Activated T-helper 1 cell treated with Interleukin-2 at 50 U/mL for 16 hours (primary cell): ENCODE measurements around the gene CTNND2.
"Not testable (repeated sequence)": the region's sequence is repeated elsewhere in the genome, so short reads cannot be mapped to it uniquely, and the experiment has no call there.

ENCODE experiments used
- DNase-seq: peaks from one replicate; pipeline ENCODE4 v3.0.0-alpha.2; 2020; ENCODE audit warnings: low read depth

CTNND2 gene

GRCh38 chr5:11672385-11673085 lies 231.7 kb downstream of the CTNND2 start:
- DNase-seq, result no peak

GRCh38 chr5:11658376-11658775 lies 245.9 kb downstream of the CTNND2 start:
- DNase-seq, result no peak

GRCh38 chr5:11656916-11657315 lies 247.3 kb downstream of the CTNND2 start:
- DNase-seq, result no peak

- DNase-seq, result no peak
Measured at GRCh38 chr5:11655681-11656080, 248.6 kb downstream of the CTNND2 start.

GRCh38 chr5:11650936-11651335 lies 253.3 kb downstream of the CTNND2 start:
- no peak for DNase-seq

GRCh38 chr5:11646141-11646540 lies 258.1 kb downstream of the CTNND2 start:
- no peak for DNase-seq

- no peak for DNase-seq
Measured at GRCh38 chr5:11642438-11642837, 261.8 kb downstream of the CTNND2 start.

GRCh38 chr5:11640158-11640873 lies 263.9 kb downstream of the CTNND2 start:
- DNase-seq, result no peak

- no peak for DNase-seq
Measured at GRCh38 chr5:11622785-11623184, 281.5 kb downstream of the CTNND2 start.

GRCh38 chr5:11620172-11620571 lies 284.1 kb downstream of the CTNND2 start:
- no peak for DNase-seq

- DNase-seq, result no peak
Measured at GRCh38 chr5:11619339-11620024, 284.8 kb downstream of the CTNND2 start.

- no peak for DNase-seq
Measured at GRCh38 chr5:11617080-11617479, 287.2 kb downstream of the CTNND2 start.

- not testable (repeated sequence) for DNase-seq
Measured at GRCh38 chr5:11616624-11617023, 287.6 kb downstream of the CTNND2 start.

GRCh38 chr5:11611011-11611410 lies 293.2 kb downstream of the CTNND2 start:
- no peak for DNase-seq

GRCh38 chr5:11609570-11610303 lies 294.5 kb downstream of the CTNND2 start:
- DNase-seq, result no peak

- no peak for DNase-seq
Measured at GRCh38 chr5:11608530-11608929, 295.7 kb downstream of the CTNND2 start.

- no peak for DNase-seq
Measured at GRCh38 chr5:11607944-11608483, 296.2 kb downstream of the CTNND2 start.

- DNase-seq, result no peak
Measured at GRCh38 chr5:11602298-11602697, 301.9 kb downstream of the CTNND2 start.

GRCh38 chr5:11599499-11599898 lies 304.7 kb downstream of the CTNND2 start:
- DNase-seq, result no peak

GRCh38 chr5:11596657-11597071 lies 307.6 kb downstream of the CTNND2 start:
- DNase-seq, result no peak

GRCh38 chr5:11596185-11596584 lies 308.1 kb downstream of the CTNND2 start:
- no peak for DNase-seq

- no peak for DNase-seq
Measured at GRCh38 chr5:11595045-11595444, 309.2 kb downstream of the CTNND2 start.
